D721Med (cell line): ENCODE measurements around the gene KATNA1.

Source experiments
- DNase-seq: peaks from one replicate; pipeline ENCODE4 v3.0.0; 2011; ENCODE audit warnings: low spot score; ENCODE audit not compliant: insufficient read length
- FAIRE-seq: peaks from 2 replicates; lab custom pipeline; 2011; peaks lifted over from hg19 to GRCh38; lab: Jason Lieb, UNC
- CTCF ChIP-seq: IDR thresholded peaks from 2 replicates; pipeline ENCODE4 v1.5.1; 2012; ENCODE audit warnings: mild to moderate bottlenecking, control low read depth; ENCODE audit not compliant: insufficient read depth; ENCODE audit errors: missing control alignments

Gene KATNA1

GRCh38 chr6:149545258-149545753 lies 103.2 kb downstream of the KATNA1 start:
- no peak for DNase-seq
- no peak for TF ChIP-seq CTCF
- no peak for FAIRE-seq
